Right kidney (tissue), 9 donors: ENCODE results near the gene FKBP14.
A peak's percentile ranks its signal among the peaks of the same experiment; 100 is the strongest.
"Not testable (repeated sequence)": the region's sequence is repeated elsewhere in the genome, so short reads cannot be mapped to it uniquely, and the experiment has no call there.

Experiments
- DNase-seq: peaks from one replicate; pipeline ENCODE4 v3.0.0-alpha.2; 2016
- long read RNA-seq, 8 donors: transcript quantifications; one replicate each; lab custom pipeline, GENCODE V29; 2026

FKBP14 gene
- long read RNA-seq, donor 1, full-length matches to known transcripts, result 6 of 6 reads
- long read RNA-seq, donor 1, partial matches to known transcripts, result 0 of 6 reads
- long read RNA-seq, donor 1, other reads (novel, unspliced or antisense), result 0 of 6 reads
- long read RNA-seq, donor 2, full-length matches to known transcripts, result 1 of 1 reads
- long read RNA-seq, donor 2, partial matches to known transcripts, result 0 of 1 reads
- long read RNA-seq, donor 2, other reads (novel, unspliced or antisense), result 0 of 1 reads
- long read RNA-seq, donor 3, full-length matches to known transcripts, result 1 of 1 reads
- long read RNA-seq, donor 3, partial matches to known transcripts, result 0 of 1 reads
- long read RNA-seq, donor 3, other reads (novel, unspliced or antisense), result 0 of 1 reads
- long read RNA-seq, donor 4, full-length matches to known transcripts, result 6 of 6 reads
- long read RNA-seq, donor 4, partial matches to known transcripts, result 0 of 6 reads
- long read RNA-seq, donor 4, other reads (novel, unspliced or antisense), result 0 of 6 reads
- long read RNA-seq, donor 5, full-length matches to known transcripts, result 2 of 2 reads
- long read RNA-seq, donor 5, partial matches to known transcripts, result 0 of 2 reads
- long read RNA-seq, donor 5, other reads (novel, unspliced or antisense), result 0 of 2 reads
- long read RNA-seq, donor 6, full-length matches to known transcripts, result 7 of 7 reads
- long read RNA-seq, donor 6, partial matches to known transcripts, result 0 of 7 reads
- long read RNA-seq, donor 6, other reads (novel, unspliced or antisense), result 0 of 7 reads
- long read RNA-seq, donor 7, full-length matches to known transcripts, result 15 of 15 reads
- long read RNA-seq, donor 7, partial matches to known transcripts, result 0 of 15 reads
- long read RNA-seq, donor 7, other reads (novel, unspliced or antisense), result 0 of 15 reads
- long read RNA-seq, donor 8, full-length matches to known transcripts, result 2 of 2 reads
- long read RNA-seq, donor 8, partial matches to known transcripts, result 0 of 2 reads
- long read RNA-seq, donor 8, other reads (novel, unspliced or antisense), result 0 of 2 reads

- DNase-seq, result peak; percentile 86
These were observed at the start of gene FKBP14 for GRCh38 chr7:30026229-30027064. Gene FKBP14, minus strand, starts transcription at chr7:30026702. Its CDS starts 194 bp downstream, at chr7:30026508.

- no peak for DNase-seq
These were observed 48.0 kb upstream of the FKBP14 start for GRCh38 chr7:30074422-30075030.

- DNase-seq, result no peak
These were observed 46.2 kb upstream of the FKBP14 start for GRCh38 chr7:30072735-30073134.

GRCh38 chr7:30070052-30070451 is 43.5 kb upstream of the FKBP14 start:
- DNase-seq, result no peak

GRCh38 chr7:30069096-30069867 is 42.8 kb upstream of the FKBP14 start:
- DNase-seq, result no peak

- DNase-seq, result no peak
These were observed 41.6 kb upstream of the FKBP14 start for GRCh38 chr7:30068117-30068516.

- no peak for DNase-seq
These were observed 40.2 kb upstream of the FKBP14 start for GRCh38 chr7:30066687-30067086.

- no peak for DNase-seq
These were observed 39.2 kb upstream of the FKBP14 start for GRCh38 chr7:30065746-30066145.

- peak; percentile 8 for DNase-seq
These were observed 36.1 kb upstream of the FKBP14 start for GRCh38 chr7:30062587-30062986.

- not testable (repeated sequence) for DNase-seq
These were observed 35.3 kb upstream of the FKBP14 start for GRCh38 chr7:30061786-30062185.

GRCh38 chr7:30057741-30058140 is 31.2 kb upstream of the FKBP14 start:
- no peak for DNase-seq

GRCh38 chr7:30053068-30053467 is 26.6 kb upstream of the FKBP14 start:
- no peak for DNase-seq

GRCh38 chr7:30049173-30049572 is 22.7 kb upstream of the FKBP14 start:
- DNase-seq, result no peak

- DNase-seq, result no peak
These were observed 22.1 kb upstream of the FKBP14 start for GRCh38 chr7:30048582-30048981.

- no peak for DNase-seq
These were observed 20.6 kb upstream of the FKBP14 start for GRCh38 chr7:30047124-30047523.

- DNase-seq, result no peak
These were observed 19.7 kb upstream of the FKBP14 start for GRCh38 chr7:30046127-30046770.

GRCh38 chr7:30041526-30042269 is 15.2 kb upstream of the FKBP14 start:
- DNase-seq, result no peak

- DNase-seq, result no peak
These were observed 14.4 kb upstream of the FKBP14 start for GRCh38 chr7:30040938-30041337.

- no peak for DNase-seq
These were observed 11.9 kb upstream of the FKBP14 start for GRCh38 chr7:30038196-30038980.
